Stimulated activated naive B cell treated with anti-CD40 and anti-IgM and Interleukin-4, amounts not matched to agents 10 μg/mL and 1 μg/mL and 100 μg/mL, for 72 hours (primary cell): ENCODE data around the gene ELL.
A peak's percentile ranks its signal among the peaks of the same experiment; 100 is the strongest.

ENCODE experiments used
- ATAC-seq, 2 donors: fragments of 150-1000 bp; cut with Tn5 transposase; replicated peaks; 2 replicates each; pipeline ENCODE4 v1.10.0; 2021; ENCODE audit warnings: moderate library complexity in 1 of 2
- DNase-seq: peaks from one replicate; pipeline ENCODE4 v3.0.0; 2021
- H3K27ac Mint-ChIP-seq: one replicate; pipeline ENCODE4 v1.8.0; 2022; ENCODE audit warnings: mild to moderate bottlenecking, mixed read lengths
- H3K27me3 Mint-ChIP-seq, 2 donors: one replicate each; pipeline ENCODE4 v1.8.0; 2022; ENCODE audit warnings: mixed read lengths in 2 of 2
- H3K36me3 Mint-ChIP-seq, 2 donors: one replicate each; pipeline ENCODE4 v1.8.0; 2022; ENCODE audit warnings: mixed read lengths in 2 of 2, mild to moderate bottlenecking in 1 of 2
- H3K4me1 Mint-ChIP-seq, 2 donors: one replicate each; pipeline ENCODE4 v1.8.0; 2022; ENCODE audit warnings: mixed read lengths in 2 of 2, mild to moderate bottlenecking in 1 of 2
- H3K4me3 Mint-ChIP-seq, 2 donors: one replicate each; pipeline ENCODE4 v1.8.0; 2022; ENCODE audit warnings: mild to moderate bottlenecking in 2 of 2, mixed read lengths in 2 of 2, moderate library complexity in 1 of 2
- H3K9me3 Mint-ChIP-seq, 2 donors: one replicate each; pipeline ENCODE4 v1.8.0; 2022; ENCODE audit warnings: mixed read lengths in 2 of 2, mild to moderate bottlenecking in 1 of 2

Gene ELL

DNA sequence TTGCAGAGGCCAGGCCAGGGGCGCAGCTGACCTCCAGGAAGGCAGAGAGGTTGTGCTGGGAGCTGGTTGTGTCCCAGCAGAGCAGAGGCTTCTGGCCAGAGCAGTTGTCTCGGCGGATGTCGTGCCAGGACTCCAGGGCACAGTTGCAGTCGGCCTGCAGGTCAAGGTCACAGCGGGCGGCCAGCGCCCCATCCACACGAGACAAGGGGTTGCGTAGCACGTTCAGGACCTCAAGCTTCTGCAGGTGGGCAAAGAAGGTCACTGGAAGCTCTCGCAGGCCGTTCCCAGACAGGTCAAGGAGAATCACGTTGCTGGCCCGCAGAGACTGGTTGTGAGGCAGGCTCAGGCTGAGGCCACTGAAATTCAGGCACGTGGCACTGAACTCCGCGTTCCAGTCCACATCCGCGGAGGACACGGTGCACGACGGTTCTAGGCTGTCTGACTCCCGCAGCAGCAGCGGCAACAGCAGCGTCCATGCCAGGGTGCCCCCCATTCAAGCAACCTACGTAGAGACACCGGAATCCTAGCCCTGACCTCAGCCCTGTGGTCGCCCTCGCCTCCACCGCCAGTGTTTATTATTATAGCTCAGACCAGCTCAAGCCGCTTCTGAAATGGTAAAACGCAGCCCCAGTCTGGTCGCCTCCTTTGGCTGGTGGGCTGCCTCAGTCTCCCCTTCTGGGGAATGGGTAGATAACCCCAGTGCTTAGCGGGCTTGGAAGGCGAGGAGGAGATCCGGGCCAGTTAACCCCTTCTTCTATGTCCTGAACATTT, 125.2 kb downstream of the ELL start:
- Mint-ChIP-seq H3K27ac (no peak overlapping the region), H3K4me3 (peak overlapping the region in 1 of 2 donors; percentile 86), H3K36me3 (peaks cover 0 to 2% of the 10 kb centered on the region in 2 donors), H3K4me1 (peaks cover 29 to 50% of the 10 kb centered on the region in 2 donors), H3K9me3 (no peaks in the 10 kb centered on the region), H3K27me3 (peaks cover 0 to 6% of the 10 kb centered on the region in 2 donors)
- DNase-seq (no peak), ATAC-seq (no peak)

DNA sequence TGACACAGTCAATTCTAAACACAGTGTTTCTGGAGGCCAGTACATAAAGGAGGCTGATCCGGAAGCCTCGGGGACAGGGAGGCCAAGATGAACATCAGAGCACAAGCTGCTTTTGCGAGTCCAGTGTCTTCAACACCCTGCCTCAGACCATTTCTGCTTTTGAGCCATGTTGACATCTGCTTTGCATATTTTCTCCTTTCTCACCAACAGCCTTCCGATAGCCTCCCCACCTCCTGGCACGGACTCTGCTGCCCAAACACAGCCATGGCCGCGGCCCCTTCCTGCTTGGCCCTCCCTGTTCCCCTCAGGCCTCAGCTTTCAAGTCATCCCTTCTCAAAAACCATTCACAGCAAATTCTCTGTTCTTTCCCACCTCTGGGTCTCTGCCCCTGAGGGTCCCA, 128.0 kb downstream of the ELL start:
- peaks cover 9% of the 10 kb centered on the region in 2 donors for H3K36me3 Mint-ChIP-seq
- H3K27ac Mint-ChIP-seq: no peak overlapping the region
- peaks cover 0 to 12% of the 10 kb centered on the region in 2 donors for H3K27me3 Mint-ChIP-seq
- DNase-seq: no peak
- H3K4me3 Mint-ChIP-seq: peak overlapping the region in 1 of 2 donors; percentile 26
- H3K9me3 Mint-ChIP-seq: peaks cover 0 to 4% of the 10 kb centered on the region in 2 donors
- ATAC-seq: no peak
- H3K4me1 Mint-ChIP-seq: peaks cover 21 to 42% of the 10 kb centered on the region in 2 donors

DNA sequence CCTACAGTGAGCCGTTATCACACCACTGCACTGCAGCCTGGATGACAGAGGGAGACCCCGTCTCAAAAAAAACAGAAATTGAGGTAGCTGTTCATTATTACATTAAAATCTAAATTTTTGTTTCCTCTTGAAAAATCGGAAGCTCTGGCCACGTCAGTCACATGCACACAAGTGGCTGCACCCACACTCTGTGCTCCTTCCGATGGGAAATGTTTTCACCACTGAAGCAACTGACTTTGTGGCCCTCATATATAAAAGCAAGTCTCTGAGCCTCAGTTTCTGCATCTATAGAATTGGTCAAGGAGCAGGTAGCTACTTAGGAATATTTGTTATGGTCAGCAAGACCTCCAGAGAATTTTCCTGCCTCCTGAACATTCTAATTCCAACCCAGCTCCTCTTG, 128.9 kb downstream of the ELL start:
- Mint-ChIP-seq H3K27ac (no peak overlapping the region), H3K4me3 (peak overlapping the region in 1 of 2 donors; percentile 57), H3K27me3 (peaks cover 0 to 11% of the 10 kb centered on the region in 2 donors), H3K4me1 (peaks cover 22 to 45% of the 10 kb centered on the region in 2 donors), H3K9me3 (peaks cover 0 to 4% of the 10 kb centered on the region in 2 donors), H3K36me3 (peaks cover 9% of the 10 kb centered on the region in 2 donors)
- no peak for DNase-seq
- no peak for ATAC-seq
